Keratinocyte (primary cell): ENCODE measurements around the gene SMAP1. TPM values are rescaled to one million over a fixed set of nuclear protein-coding genes. Genes with fewer than 3 reads are reported as not detected.
"Not testable (repeated sequence)": the region's sequence is repeated elsewhere in the genome, so short reads cannot be mapped to it uniquely, and the experiment has no call there.

ENCODE experiments used
- DNase-seq: peaks from one replicate; pipeline ENCODE4 v3.0.0-alpha.2; 2011; ENCODE audit warnings: low read depth, missing footprints, low spot score
- FAIRE-seq: peaks from 2 replicates; lab custom pipeline; 2011; peaks lifted over from hg19 to GRCh38; lab: Jason Lieb, UNC
- H2AFZ ChIP-seq: 2 replicates; pipeline ENCODE4 v1.6.0; 2012; ENCODE audit warnings: low read length, control low read depth, inconsistent platforms; ENCODE audit not compliant: control insufficient read depth
- H3K27ac ChIP-seq: 2 replicates; pipeline ENCODE4 v1.5.1; 2011; ENCODE audit warnings: low read length; ENCODE audit not compliant: control insufficient read depth, insufficient read depth
- H3K27me3 ChIP-seq: 3 replicates; pipeline ENCODE4 v1.6.0; 2011; ENCODE audit warnings: low read length; ENCODE audit not compliant: control insufficient read depth, insufficient read depth; ENCODE audit errors: extremely low read depth
- H3K36me3 ChIP-seq, 2 experiments: 2 replicates in 1 of 2; 3 replicates in 1 of 2; pipeline ENCODE4 v1.5.1; 2011; ENCODE audit warnings: low read length in 2 of 2, mild to moderate bottlenecking in 1 of 2; ENCODE audit not compliant: control insufficient read depth in 2 of 2, insufficient read depth in 2 of 2; ENCODE audit errors: extremely low read depth in 1 of 2
- H3K4me1 ChIP-seq: 3 replicates; pipeline ENCODE4 v1.5.1; 2011; ENCODE audit warnings: low read length; ENCODE audit not compliant: control insufficient read depth, insufficient read depth; ENCODE audit errors: extremely low read depth
- H3K4me2 ChIP-seq: 3 replicates; pipeline ENCODE4 v1.6.0; 2011; ENCODE audit warnings: low read depth, low read length; ENCODE audit not compliant: control insufficient read depth, insufficient read depth; ENCODE audit errors: extremely low read depth
- H3K4me3 ChIP-seq, 3 experiments: fragments of 200-600 bp in 1 of 3; sonication (generic) in 1 of 3; 2 replicates in 2 of 3; 3 replicates in 1 of 3; pipeline ENCODE4 v1.5.1; 2011 to 2016; ENCODE audit warnings: low read length in 3 of 3, mild to moderate bottlenecking in 3 of 3, control low read depth in 2 of 3, inconsistent platforms in 1 of 3, low read depth in 1 of 3, mixed read lengths in 1 of 3, mixed run types in 1 of 3, moderate library complexity in 1 of 3; ENCODE audit not compliant: control insufficient read depth in 2 of 3, insufficient read depth in 2 of 3; ENCODE audit errors: extremely low read depth in 1 of 3
- H3K79me2 ChIP-seq: 2 replicates; pipeline ENCODE4 v1.6.0; 2012; ENCODE audit warnings: low read length; ENCODE audit not compliant: control insufficient read depth, insufficient read depth
- H3K9ac ChIP-seq: 3 replicates; pipeline ENCODE4 v1.6.0; 2011; ENCODE audit warnings: low read length; ENCODE audit not compliant: control insufficient read depth, insufficient read depth; ENCODE audit errors: extremely low read depth
- H3K9me1 ChIP-seq: 3 replicates; pipeline ENCODE4 v1.6.0; 2011; ENCODE audit warnings: low read length; ENCODE audit not compliant: control insufficient read depth, insufficient read depth; ENCODE audit errors: extremely low read depth
- H3K9me3 ChIP-seq: 2 replicates; pipeline ENCODE4 v1.5.1; 2012; ENCODE audit warnings: low read depth, low read length; ENCODE audit not compliant: control insufficient read depth
- H4K20me1 ChIP-seq: 3 replicates; pipeline ENCODE4 v1.6.0; 2011; ENCODE audit warnings: low read length; ENCODE audit not compliant: control insufficient read depth, insufficient read depth; ENCODE audit errors: extremely low read depth
- CTCF ChIP-seq, 3 experiments: IDR thresholded peaks in 1 of 3; conservative IDR thresholded peaks in 1 of 3; optimal IDR thresholded peaks in 1 of 3; 2 replicates in 2 of 3; 3 replicates in 1 of 3; pipeline versions ENCODE3 to v1.5.1; 2011; ENCODE audit warnings: low read length in 3 of 3, mild to moderate bottlenecking in 3 of 3, moderate library complexity in 2 of 3, control low read depth in 1 of 3, inconsistent platforms in 1 of 3; ENCODE audit not compliant: insufficient read depth in 2 of 3; ENCODE audit errors: extremely low read depth in 1 of 3
- EZH2 ChIP-seq: IDR thresholded peaks from one replicate; pipeline ENCODE4 v1.6.1; 2012; ENCODE audit warnings: inconsistent platforms, mild to moderate bottlenecking, low read length, moderate library complexity
- dilution Hi-C: fragments of 300-500 bp; cut with MboI; formaldehyde crosslinking; loops from one replicate; pipeline ENCODE4 v1.7.0; 2020; ENCODE audit warnings: low sequenced_read_pairs; ENCODE audit not compliant: extremely low pct_ligation_motif_present
- polyA plus RNA-seq, 5 experiments: library from polyadenylated mRNA; depleted of rRNA in 3 of 5; stranded (reverse) in 3 of 5; stranded (forward) in 1 of 5; unstranded in 1 of 5; fragments of >200 nt; gene quantifications; 1 replicate in 1 of 5; 2 replicates in 3 of 5; 3 replicates in 1 of 5; pipeline versions ENCODE4 v1.2.1 to v1.2.3, GENCODE V29; 2011 to 2012; ENCODE audit warnings: missing spikeins in 2 of 5, low read depth in 1 of 5, low replicate concordance in 1 of 5

Gene SMAP1
- polyA plus RNA-seq, 1 donor (not counting 4 experiments of a cell fraction or from before 2014, with no cell fraction given) = 16.5 TPM

- Histone ChIP-seq H3K4me1 (no peaks in the 10 kb centered on the region), H4K20me1 (no peaks in the 10 kb centered on the region), H3K79me2 (no peaks in the 10 kb centered on the region), H3K27ac (no peak overlapping the region), H3K9me3 (no peaks in the 10 kb centered on the region), H3K36me3 (no peaks in the 10 kb centered on the region), H3K9ac (no peak overlapping the region), H3K4me3 (no peak overlapping the region), H3K27me3 (no peaks in the 10 kb centered on the region), H3K4me2 (no peak overlapping the region), H3K9me1 (no peaks in the 10 kb centered on the region), H2AFZ (no peak overlapping the region)
- dilution Hi-C loops = no loop called here
- DNase-seq = no peak
- no peak for FAIRE-seq
- no peak for TF ChIP-seq EZH2
- no peak for TF ChIP-seq CTCF (optimal IDR thresholded peaks at IDR 0.05 in 1 of 3, IDR thresholded peaks at IDR 0.05 in 1 of 3, conservative IDR thresholded peaks at IDR 0.05 in 1 of 3; ENCODE audit: extremely low read depth in 1 of 3, insufficient read depth in 2 of 3, low read length in 3 of 3)
These were observed 96.2 kb downstream of the SMAP1 start for GRCh38 chr6:70763754-70764510.

GRCh38 chr6:70764706-70765105 is 97.0 kb downstream of the SMAP1 start:
- Histone ChIP-seq H3K9me3 (no peaks in the 10 kb centered on the region), H3K9me1 (no peaks in the 10 kb centered on the region), H3K36me3 (no peaks in the 10 kb centered on the region), H3K79me2 (no peaks in the 10 kb centered on the region), H3K4me2 (no peak overlapping the region), H3K9ac (no peak overlapping the region), H3K27ac (no peak overlapping the region), H3K4me1 (no peaks in the 10 kb centered on the region), H2AFZ (no peak overlapping the region), H3K27me3 (no peaks in the 10 kb centered on the region), H4K20me1 (no peaks in the 10 kb centered on the region), H3K4me3 (no peak overlapping the region)
- FAIRE-seq (no peak), DNase-seq (no peak)
- dilution Hi-C loops = no loop called here
- TF ChIP-seq CTCF (optimal IDR thresholded peaks at IDR 0.05 in 1 of 3, IDR thresholded peaks at IDR 0.05 in 1 of 3, conservative IDR thresholded peaks at IDR 0.05 in 1 of 3; ENCODE audit: extremely low read depth in 1 of 3, insufficient read depth in 2 of 3, low read length in 3 of 3) (no peak), EZH2 (no peak)

- H3K27me3 ChIP-seq, H3K79me2 ChIP-seq, H3K27ac ChIP-seq, H3K4me1 ChIP-seq, dilution Hi-C loops, H3K9me1 ChIP-seq, H3K9me3 ChIP-seq, H2AFZ ChIP-seq, DNase-seq, FAIRE-seq, H3K4me3 ChIP-seq, H3K9ac ChIP-seq, H3K4me2 ChIP-seq, H3K36me3 ChIP-seq, H4K20me1 ChIP-seq: not testable (repeated sequence)
These were observed 103.7 kb downstream of the SMAP1 start for GRCh38 chr6:70771351-70771750.
